ENCODE measurements around the gene MYO10.
A peak's percentile ranks its signal among the peaks of the same experiment; 100 is the strongest.

The MYO10 gene

GRCh38 chr5:16615741-16616535 lies 320.1 kb downstream of the MYO10 start:
- H3K4me3 ChIP-seq (ENCODE audit: low read length), result peak overlapping the region; percentile 46
- peak; percentile 27 for DNase-seq (ENCODE audit: low read depth)

GRCh38 chr5:16612007-16612406 lies 324.1 kb downstream of the MYO10 start:
- DNase-seq (ENCODE audit: low read depth), result no peak
- TF ChIP-seq, protein P1, sequence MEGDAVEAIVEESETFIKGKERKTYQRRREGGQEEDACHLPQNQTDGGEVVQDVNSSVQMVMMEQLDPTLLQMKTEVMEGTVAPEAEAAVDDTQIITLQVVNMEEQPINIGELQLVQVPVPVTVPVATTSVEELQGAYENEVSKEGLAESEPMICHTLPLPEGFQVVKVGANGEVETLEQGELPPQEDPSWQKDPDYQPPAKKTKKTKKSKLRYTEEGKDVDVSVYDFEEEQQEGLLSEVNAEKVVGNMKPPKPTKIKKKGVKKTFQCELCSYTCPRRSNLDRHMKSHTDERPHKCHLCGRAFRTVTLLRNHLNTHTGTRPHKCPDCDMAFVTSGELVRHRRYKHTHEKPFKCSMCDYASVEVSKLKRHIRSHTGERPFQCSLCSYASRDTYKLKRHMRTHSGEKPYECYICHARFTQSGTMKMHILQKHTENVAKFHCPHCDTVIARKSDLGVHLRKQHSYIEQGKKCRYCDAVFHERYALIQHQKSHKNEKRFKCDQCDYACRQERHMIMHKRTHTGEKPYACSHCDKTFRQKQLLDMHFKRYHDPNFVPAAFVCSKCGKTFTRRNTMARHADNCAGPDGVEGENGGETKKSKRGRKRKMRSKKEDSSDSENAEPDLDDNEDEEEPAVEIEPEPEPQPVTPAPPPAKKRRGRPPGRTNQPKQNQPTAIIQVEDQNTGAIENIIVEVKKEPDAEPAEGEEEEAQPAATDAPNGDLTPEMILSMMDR (IDR thresholded peaks at IDR 0.05; ENCODE audit: insufficient read depth, low read depth, low read length, missing control alignments), result no peak

More at GRCh38 chr5:16615741-16616535, 320.1 kb downstream of the MYO10 start:
- TF ChIP-seq, protein P1 (IDR thresholded peaks at IDR 0.05; ENCODE audit: insufficient read depth, low read depth, low read length, missing control alignments), result no peak

More at GRCh38 chr5:16612007-16612406, 324.1 kb downstream of the MYO10 start:
- H3K4me3 ChIP-seq (ENCODE audit: low read length), result no peak overlapping the region
